ENCODE data around the gene RNF182. TPM values are rescaled to one million over a fixed set of nuclear protein-coding genes. Genes with fewer than 3 reads are reported as not detected.

The RNF182 gene
- total and polyA plus RNA-seq, 9 of the 15 experiments (the other 6 are each of a cell fraction or from before 2014, with no cell fraction given): 12.8 to 22.8 (median 17.5) TPM

DNA sequence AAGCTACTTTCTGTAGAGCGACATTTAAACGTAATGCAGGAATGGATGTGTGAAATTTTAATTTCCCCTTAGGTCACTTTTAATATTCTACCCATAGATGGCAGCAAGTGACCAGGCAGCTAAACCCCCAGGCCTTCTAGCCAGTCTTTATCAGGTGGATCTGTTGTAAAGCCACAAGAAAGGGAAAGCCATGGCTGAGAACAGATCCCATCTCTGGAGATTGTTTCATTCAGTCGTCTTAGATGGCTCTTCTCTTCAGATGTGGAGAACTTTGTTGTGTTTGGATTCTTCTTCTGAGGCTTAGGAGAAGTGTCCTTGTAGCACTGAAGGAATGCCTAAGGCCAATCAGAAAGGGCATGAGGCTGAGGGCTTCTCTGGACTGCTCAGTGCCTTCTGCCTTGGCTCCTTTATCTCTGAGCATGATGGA, 15.8 kb upstream of the RNF182 start (continued):
- TF ChIP-seq CSDE1 (IDR thresholded peaks at IDR 0.05) (no peak), CHD1 (IDR thresholded peaks at IDR 0.05; ENCODE audit: low read length) (no peak), ZNF23 (CRISPR knock-in tag; IDR thresholded peaks at IDR 0.05) (no peak), ZNF778 (CRISPR knock-in tag; IDR thresholded peaks at IDR 0.05) (no peak), JUND (IDR thresholded peaks at IDR 0.05; ENCODE audit: borderline replicate concordance, low read depth, low read length) (peak; percentile 51; the same call in 1 of the 2 replicates), JUND (tag; IDR thresholded peaks at IDR 0.05; ENCODE audit: borderline replicate concordance, low read depth, low read length) (peak; percentile 65; the same call in 2 of the 3 replicates), KLF1 (tag; IDR thresholded peaks at IDR 0.05) (no peak), ILF3 (IDR thresholded peaks at IDR 0.05; ENCODE audit: borderline replicate concordance) (no peak), LEF1 (IDR thresholded peaks at IDR 0.05) (peak; percentile 98), ZNF143 (CRISPR knock-in tag; IDR thresholded peaks at IDR 0.05) (no peak), POLR2B (IDR thresholded peaks at IDR 0.05; ENCODE audit: low read depth, partially characterized antibody) (no peak), NCOR1 (IDR thresholded peaks at IDR 0.05) (no peak), BHLHE40 (IDR thresholded peaks at IDR 0.05; ENCODE audit: low read length) (no peak), HDAC6 (IDR thresholded peaks at IDR 0.05; ENCODE audit: low read depth, low read length) (no peak), NR1H2 (CRISPR knock-in tag; IDR thresholded peaks at IDR 0.05) (no peak), TAF15 (IDR thresholded peaks at IDR 0.05; ENCODE audit: low read depth, low read length) (no peak), SRSF1 (IDR thresholded peaks at IDR 0.05; ENCODE audit: low read depth, low read length) (no peak), ZNF431 (CRISPR knock-in tag; IDR thresholded peaks at IDR 0.05) (no peak), ELF4 (CRISPR knock-in tag; IDR thresholded peaks at IDR 0.05) (0 out of 2 replicates have a peak, but pooled peaks have one; percentile 60), SMARCE1 (IDR thresholded peaks at IDR 0.05) (peak; percentile 19; the same call in 1 of the 2 replicates)
- TF ChIP-seq, protein P1, sequence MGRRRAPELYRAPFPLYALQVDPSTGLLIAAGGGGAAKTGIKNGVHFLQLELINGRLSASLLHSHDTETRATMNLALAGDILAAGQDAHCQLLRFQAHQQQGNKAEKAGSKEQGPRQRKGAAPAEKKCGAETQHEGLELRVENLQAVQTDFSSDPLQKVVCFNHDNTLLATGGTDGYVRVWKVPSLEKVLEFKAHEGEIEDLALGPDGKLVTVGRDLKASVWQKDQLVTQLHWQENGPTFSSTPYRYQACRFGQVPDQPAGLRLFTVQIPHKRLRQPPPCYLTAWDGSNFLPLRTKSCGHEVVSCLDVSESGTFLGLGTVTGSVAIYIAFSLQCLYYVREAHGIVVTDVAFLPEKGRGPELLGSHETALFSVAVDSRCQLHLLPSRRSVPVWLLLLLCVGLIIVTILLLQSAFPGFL (CRISPR knock-in tag; IDR thresholded peaks at IDR 0.05): no peak
- TF ChIP-seq, protein P2, sequence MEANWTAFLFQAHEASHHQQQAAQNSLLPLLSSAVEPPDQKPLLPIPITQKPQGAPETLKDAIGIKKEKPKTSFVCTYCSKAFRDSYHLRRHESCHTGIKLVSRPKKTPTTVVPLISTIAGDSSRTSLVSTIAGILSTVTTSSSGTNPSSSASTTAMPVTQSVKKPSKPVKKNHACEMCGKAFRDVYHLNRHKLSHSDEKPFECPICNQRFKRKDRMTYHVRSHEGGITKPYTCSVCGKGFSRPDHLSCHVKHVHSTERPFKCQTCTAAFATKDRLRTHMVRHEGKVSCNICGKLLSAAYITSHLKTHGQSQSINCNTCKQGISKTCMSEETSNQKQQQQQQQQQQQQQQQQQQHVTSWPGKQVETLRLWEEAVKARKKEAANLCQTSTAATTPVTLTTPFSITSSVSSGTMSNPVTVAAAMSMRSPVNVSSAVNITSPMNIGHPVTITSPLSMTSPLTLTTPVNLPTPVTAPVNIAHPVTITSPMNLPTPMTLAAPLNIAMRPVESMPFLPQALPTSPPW (CRISPR knock-in tag; IDR thresholded peaks at IDR 0.05): no peak; the same call in 1 of the 2 replicates
- TF ChIP-seq, protein P3, sequence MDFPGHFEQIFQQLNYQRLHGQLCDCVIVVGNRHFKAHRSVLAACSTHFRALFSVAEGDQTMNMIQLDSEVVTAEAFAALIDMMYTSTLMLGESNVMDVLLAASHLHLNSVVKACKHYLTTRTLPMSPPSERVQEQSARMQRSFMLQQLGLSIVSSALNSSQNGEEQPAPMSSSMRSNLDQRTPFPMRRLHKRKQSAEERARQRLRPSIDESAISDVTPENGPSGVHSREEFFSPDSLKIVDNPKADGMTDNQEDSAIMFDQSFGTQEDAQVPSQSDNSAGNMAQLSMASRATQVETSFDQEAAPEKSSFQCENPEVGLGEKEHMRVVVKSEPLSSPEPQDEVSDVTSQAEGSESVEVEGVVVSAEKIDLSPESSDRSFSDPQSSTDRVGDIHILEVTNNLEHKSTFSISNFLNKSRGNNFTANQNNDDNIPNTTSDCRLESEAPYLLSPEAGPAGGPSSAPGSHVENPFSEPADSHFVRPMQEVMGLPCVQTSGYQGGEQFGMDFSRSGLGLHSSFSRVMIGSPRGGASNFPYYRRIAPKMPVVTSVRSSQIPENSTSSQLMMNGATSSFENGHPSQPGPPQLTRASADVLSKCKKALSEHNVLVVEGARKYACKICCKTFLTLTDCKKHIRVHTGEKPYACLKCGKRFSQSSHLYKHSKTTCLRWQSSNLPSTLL (IDR thresholded peaks at IDR 0.05): no peak
- TF ChIP-seq, protein P4, sequence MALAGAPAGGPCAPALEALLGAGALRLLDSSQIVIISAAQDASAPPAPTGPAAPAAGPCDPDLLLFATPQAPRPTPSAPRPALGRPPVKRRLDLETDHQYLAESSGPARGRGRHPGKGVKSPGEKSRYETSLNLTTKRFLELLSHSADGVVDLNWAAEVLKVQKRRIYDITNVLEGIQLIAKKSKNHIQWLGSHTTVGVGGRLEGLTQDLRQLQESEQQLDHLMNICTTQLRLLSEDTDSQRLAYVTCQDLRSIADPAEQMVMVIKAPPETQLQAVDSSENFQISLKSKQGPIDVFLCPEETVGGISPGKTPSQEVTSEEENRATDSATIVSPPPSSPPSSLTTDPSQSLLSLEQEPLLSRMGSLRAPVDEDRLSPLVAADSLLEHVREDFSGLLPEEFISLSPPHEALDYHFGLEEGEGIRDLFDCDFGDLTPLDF (CRISPR knock-in tag; IDR thresholded peaks at IDR 0.05): no peak
